ENCODE results near the gene REXO4.

GRCh38 chr9:133397370-133397769 is 20.4 kb downstream of the REXO4 start:
- no peak for TF ChIP-seq CTCF (conservative IDR thresholded peaks at IDR 0.05; ENCODE audit: low read depth in 2 of 2)
- no peak for TF ChIP-seq EZH2 (IDR thresholded peaks at IDR 0.05; ENCODE audit: low read depth, unreplicated experiment)
- no peak for TF ChIP-seq EZH2phosphoT487 (IDR thresholded peaks at IDR 0.05; ENCODE audit: unreplicated experiment)
- no peak for TF ChIP-seq JUNB (IDR thresholded peaks at IDR 0.05; ENCODE audit: unreplicated experiment)
- no peak for TF ChIP-seq NANOG (IDR thresholded peaks at IDR 0.05; ENCODE audit: borderline replicate concordance)
- TF ChIP-seq REST (IDR thresholded peaks at IDR 0.05; ENCODE audit: unreplicated experiment): no peak

Data from GM23338 (cell line).